CD4-positive, CD25-positive, alpha-beta regulatory T cell (primary cell): Measurements from ENCODE around the gene ABCF3. TPM values are rescaled to one million over a fixed set of nuclear protein-coding genes. Genes with fewer than 3 reads are reported as not detected.
A peak's percentile ranks its signal among the peaks of the same experiment; 100 is the strongest.

Experiments used
- ATAC-seq, 2 donors: fragments of 150-1000 bp; cut with Tn5 transposase; one replicate each; pipeline ENCODE4 v1.10.0; 2021; ENCODE audit warnings: low read depth in 2 of 2, moderate number of reproducible peaks in 2 of 2, moderate library complexity in 1 of 2
- DNase-seq, 3 donors: peaks; one replicate each; pipeline versions ENCODE4 v3.0.0 to v3.0.0-alpha.2; 2012 to 2022; ENCODE audit warnings: mixed read lengths in 1 of 3
- H3K27ac ChIP-seq: one replicate; pipeline ENCODE4 v1.7.0; 2013; ENCODE audit warnings: mild to moderate bottlenecking, low read length; ENCODE audit not compliant: insufficient read depth, poor library complexity, severe bottlenecking
- H3K27me3 ChIP-seq: one replicate; pipeline ENCODE4 v1.7.0; 2013; ENCODE audit warnings: low read length; ENCODE audit not compliant: control insufficient read depth, insufficient read depth
- H3K36me3 ChIP-seq: one replicate; pipeline ENCODE4 v1.7.0; 2013; ENCODE audit warnings: mild to moderate bottlenecking, low read length, moderate library complexity; ENCODE audit not compliant: control insufficient read depth, insufficient read depth
- H3K4me1 ChIP-seq: 2 replicates; pipeline ENCODE4 v1.7.0; 2013; ENCODE audit warnings: mild to moderate bottlenecking, low read length; ENCODE audit not compliant: insufficient read depth, control insufficient read depth, poor library complexity, severe bottlenecking
- H3K4me3 ChIP-seq: one replicate; pipeline ENCODE4 v1.7.0; 2013; ENCODE audit warnings: low read depth, mild to moderate bottlenecking, low read length, moderate library complexity
- H3K9me3 ChIP-seq, 2 experiments: 1 replicate in 1 of 2; 2 replicates in 1 of 2; pipeline ENCODE4 v1.7.0; 2013; ENCODE audit warnings: low read length in 2 of 2, mild to moderate bottlenecking in 1 of 2, moderate library complexity in 1 of 2; ENCODE audit not compliant: control insufficient read depth in 2 of 2
- H3K27ac Mint-ChIP-seq, 3 donors: one replicate each; pipeline ENCODE4 v1.8.0; 2020 to 2022; ENCODE audit warnings: mild to moderate bottlenecking in 3 of 3, mixed read lengths in 3 of 3, moderate library complexity in 2 of 3
- H3K27me3 Mint-ChIP-seq: one replicate; pipeline ENCODE4 v1.8.0; 2022; ENCODE audit warnings: mild to moderate bottlenecking, mixed read lengths
- H3K36me3 Mint-ChIP-seq: one replicate; pipeline ENCODE4 v1.8.0; 2020; ENCODE audit warnings: mixed read lengths
- H3K4me1 Mint-ChIP-seq, 4 donors: one replicate each; pipeline ENCODE4 v1.8.0; 2020 to 2022; ENCODE audit warnings: mixed read lengths in 4 of 4, mild to moderate bottlenecking in 1 of 4
- H3K4me3 Mint-ChIP-seq, 4 donors: one replicate each; pipeline ENCODE4 v1.8.0; 2020 to 2022; ENCODE audit warnings: mild to moderate bottlenecking in 4 of 4, mixed read lengths in 4 of 4, moderate library complexity in 3 of 4
- H3K9me3 Mint-ChIP-seq, 7 donors: one replicate each; pipeline ENCODE4 v1.8.0; 2020 to 2022; ENCODE audit warnings: mixed read lengths in 7 of 7, mild to moderate bottlenecking in 3 of 7, moderate library complexity in 2 of 7
- polyA plus RNA-seq, 4 donors: library from polyadenylated mRNA; unstranded; fragments of 300-500 nt; fragmentation: Illumina TruSeq; gene quantifications; one replicate each; pipeline ENCODE4 v1.2.3, GENCODE V29; 2021
- total RNA-seq: library from RNA; stranded (reverse); gene quantifications from one replicate; pipeline ENCODE4 v1.2.3, GENCODE V29; 2022

The ABCF3 gene
- total and polyA plus RNA-seq, 5 donors from 2014 or later: 38.6 to 128 (median 41.1) TPM

DNA sequence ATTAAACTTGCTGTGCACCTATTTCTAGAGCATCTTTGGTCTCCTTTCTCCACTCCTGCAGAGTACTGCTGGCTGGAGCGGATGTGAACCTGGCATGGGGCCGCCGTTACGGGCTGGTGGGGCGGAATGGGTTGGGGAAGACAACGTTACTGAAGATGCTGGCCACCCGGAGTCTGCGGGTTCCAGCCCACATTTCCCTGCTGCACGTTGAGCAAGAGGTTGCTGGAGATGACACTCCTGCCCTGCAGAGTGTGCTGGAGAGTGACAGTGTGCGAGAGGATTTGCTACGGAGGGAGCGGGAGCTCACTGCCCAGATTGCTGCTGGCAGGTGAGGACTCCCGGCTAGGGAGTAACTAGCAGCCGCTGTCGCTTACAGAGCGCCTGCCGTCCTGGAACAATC lies 2.1 kb downstream of the ABCF3 start:
- H3K27ac ChIP-seq: no peak overlapping the region
- Mint-ChIP-seq H3K36me3 (peaks cover 32% of the 10 kb centered on the region), H3K27me3 (no peaks in the 10 kb centered on the region), H3K4me3 (peak overlapping the region; percentile 98 to 100 (median 100)), H3K27ac (peak overlapping the region in 2 of 3 donors; percentile 2 to 98), H3K4me1 (peaks cover 4 to 51% (median 38%) of the 10 kb centered on the region in 4 donors), H3K9me3 (no peaks in the 10 kb centered on the region)
- H3K27me3 ChIP-seq: no peaks in the 10 kb centered on the region
- DNase-seq (no peak), ATAC-seq (no peak)
- H3K4me1 ChIP-seq: peaks cover 29% of the 10 kb centered on the region
- H3K36me3 ChIP-seq: peaks cover 60% of the 10 kb centered on the region
- no peak overlapping the region for H3K4me3 ChIP-seq
- no peaks in the 10 kb centered on the region for H3K9me3 ChIP-seq

DNA sequence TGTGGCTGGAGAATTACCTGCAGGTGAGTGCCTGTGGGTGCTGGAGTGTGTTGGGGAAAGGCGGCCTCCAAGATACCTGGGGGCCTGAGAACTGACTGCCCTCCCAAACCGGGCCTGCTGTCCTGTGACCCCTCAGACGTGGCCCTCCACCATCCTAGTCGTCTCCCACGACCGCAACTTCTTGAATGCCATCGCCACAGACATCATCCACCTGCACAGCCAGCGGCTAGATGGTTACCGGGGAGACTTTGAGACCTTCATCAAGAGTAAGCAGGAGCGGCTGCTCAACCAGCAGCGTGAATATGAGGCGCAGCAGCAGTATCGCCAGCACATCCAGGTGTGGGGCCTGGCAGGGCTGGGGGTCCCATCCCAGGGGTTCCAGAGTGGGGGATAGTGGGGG lies 3.4 kb downstream of the ABCF3 start:
- no peak overlapping the region for H3K27ac ChIP-seq
- H3K27me3 Mint-ChIP-seq: no peaks in the 10 kb centered on the region
- no peaks in the 10 kb centered on the region for H3K9me3 ChIP-seq
- H3K27me3 ChIP-seq: no peaks in the 10 kb centered on the region
- ATAC-seq (no peak), DNase-seq (no peak)
- no peak overlapping the region for H3K4me3 ChIP-seq
- H3K9me3 Mint-ChIP-seq: no peaks in the 10 kb centered on the region
- H3K4me1 Mint-ChIP-seq: peaks cover 4 to 51% (median 36%) of the 10 kb centered on the region in 4 donors
- H3K36me3 Mint-ChIP-seq: peaks cover 43% of the 10 kb centered on the region
- H3K36me3 ChIP-seq: peaks cover 64% of the 10 kb centered on the region
- H3K4me1 ChIP-seq: peaks cover 29% of the 10 kb centered on the region
- H3K27ac Mint-ChIP-seq: no peak overlapping the region
- peak overlapping the region in 1 of 4 donors; percentile 82 for H3K4me3 Mint-ChIP-seq

GRCh38 chr3:184192889-184193288 lies 6.9 kb downstream of the ABCF3 start:
- Mint-ChIP-seq H3K27ac (no peak overlapping the region), H3K4me3 (no peak overlapping the region), H3K36me3 (peaks cover 45% of the 10 kb centered on the region), H3K4me1 (peaks cover 4 to 21% (median 11%) of the 10 kb centered on the region in 4 donors), H3K27me3 (no peaks in the 10 kb centered on the region), H3K9me3 (no peaks in the 10 kb centered on the region)
- Histone ChIP-seq H3K36me3 (peaks cover 72% of the 10 kb centered on the region), H3K4me3 (no peak overlapping the region), H3K27ac (no peak overlapping the region), H3K9me3 (no peaks in the 10 kb centered on the region), H3K27me3 (no peaks in the 10 kb centered on the region), H3K4me1 (peaks cover 6% of the 10 kb centered on the region)
- ATAC-seq: no peak
- no peak for DNase-seq

DNA sequence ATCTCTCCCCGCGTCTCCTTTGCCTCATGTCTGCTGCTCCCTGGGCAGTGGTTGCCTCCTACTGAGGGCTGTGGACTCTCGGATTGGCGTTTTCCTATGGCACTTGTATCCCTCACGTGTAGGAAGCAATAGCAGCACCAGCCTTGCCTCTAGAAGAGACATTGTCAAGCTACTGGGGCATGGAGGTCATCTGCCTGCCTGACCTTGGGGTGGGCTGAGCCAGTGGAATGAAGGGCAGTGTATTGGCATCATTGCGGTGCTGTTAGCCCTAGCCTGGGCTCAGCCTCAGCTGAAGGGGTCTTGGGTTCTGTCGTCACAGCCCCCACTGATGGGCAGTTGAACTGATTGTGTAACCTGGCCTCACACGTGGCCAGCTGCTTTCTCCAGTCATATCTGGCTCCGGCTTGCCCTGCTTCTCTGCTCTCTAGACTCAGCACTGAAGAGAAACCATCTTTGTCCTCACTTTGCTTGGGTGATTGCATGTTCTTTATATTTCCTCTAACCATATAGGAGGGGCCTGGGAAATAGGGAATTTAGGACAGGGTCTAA lies 8.1 kb downstream of the ABCF3 start:
- no peak overlapping the region for H3K27ac Mint-ChIP-seq
- H3K36me3 Mint-ChIP-seq: peaks cover 38% of the 10 kb centered on the region
- peaks cover 4 to 10% (median 7%) of the 10 kb centered on the region in 4 donors for H3K4me1 Mint-ChIP-seq

GRCh38 chr3:184196536-184196935 lies 10.5 kb downstream of the ABCF3 start:
- Histone ChIP-seq H3K4me1 (no peaks in the 10 kb centered on the region), H3K9me3 (no peaks in the 10 kb centered on the region), H3K4me3 (no peak overlapping the region), H3K27me3 (no peaks in the 10 kb centered on the region), H3K27ac (no peak overlapping the region), H3K36me3 (peaks cover 36% of the 10 kb centered on the region)
- no peak overlapping the region for H3K4me3 Mint-ChIP-seq
- no peaks in the 10 kb centered on the region for H3K9me3 Mint-ChIP-seq
- H3K4me1 Mint-ChIP-seq: no peaks in the 10 kb centered on the region
- peaks cover 31% of the 10 kb centered on the region for H3K36me3 Mint-ChIP-seq
- H3K27me3 Mint-ChIP-seq: no peaks in the 10 kb centered on the region
- no peak overlapping the region for H3K27ac Mint-ChIP-seq
- DNase-seq (no peak), ATAC-seq (no peak)

More for the DNA sequence above, 8.1 kb downstream of the ABCF3 start:
- no peaks in the 10 kb centered on the region for H3K27me3 ChIP-seq
- DNase-seq: no peak
- no peak overlapping the region for H3K27ac ChIP-seq
- peak overlapping the region in 1 of 4 donors; percentile 32 for H3K4me3 Mint-ChIP-seq
- no peak for ATAC-seq
- H3K9me3 Mint-ChIP-seq: no peaks in the 10 kb centered on the region
- H3K4me1 ChIP-seq: no peaks in the 10 kb centered on the region
- peaks cover 61% of the 10 kb centered on the region for H3K36me3 ChIP-seq
- no peaks in the 10 kb centered on the region for H3K27me3 Mint-ChIP-seq
- no peak overlapping the region for H3K4me3 ChIP-seq
- H3K9me3 ChIP-seq: no peaks in the 10 kb centered on the region

- no peak overlapping the region for H3K4me3 ChIP-seq
- H3K4me1 Mint-ChIP-seq: no peaks in the 10 kb centered on the region
- no peak overlapping the region for H3K4me3 Mint-ChIP-seq
- peaks cover 17% of the 10 kb centered on the region for H3K36me3 ChIP-seq
- H3K27ac ChIP-seq: no peak overlapping the region
- no peak overlapping the region for H3K27ac Mint-ChIP-seq
- peaks cover 0 to 2% (median 0%) of the 10 kb centered on the region in 7 donors for H3K9me3 Mint-ChIP-seq
- H3K4me1 ChIP-seq: no peaks in the 10 kb centered on the region
- H3K27me3 Mint-ChIP-seq: no peaks in the 10 kb centered on the region
- no peak for DNase-seq
- no peaks in the 10 kb centered on the region for H3K9me3 ChIP-seq
- H3K36me3 Mint-ChIP-seq: peaks cover 18% of the 10 kb centered on the region
- no peak for ATAC-seq
- no peaks in the 10 kb centered on the region for H3K27me3 ChIP-seq
Observed at GRCh38 chr3:184198509-184198908, 12.5 kb downstream of the ABCF3 start.

DNA sequence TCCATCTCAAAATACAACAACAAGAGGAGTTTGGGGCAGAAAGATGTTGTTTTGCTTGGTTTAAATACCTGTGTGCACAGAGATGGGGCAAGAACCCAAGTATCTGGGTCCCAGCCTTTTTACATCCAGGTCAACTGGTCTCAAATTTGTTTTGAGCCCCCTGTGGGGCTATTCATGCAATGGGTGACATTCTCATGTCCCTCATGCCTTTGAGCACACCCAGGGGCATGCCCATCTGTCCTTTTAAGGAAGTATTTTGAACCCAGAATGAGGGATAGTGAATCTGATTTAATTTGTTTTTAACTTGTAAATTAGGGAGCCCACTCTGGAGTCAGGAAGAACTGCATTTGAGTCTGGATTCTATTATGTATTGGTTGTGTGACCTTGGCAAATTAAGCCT lies 14.8 kb downstream of the ABCF3 start:
- Histone ChIP-seq H3K4me1 (no peaks in the 10 kb centered on the region), H3K27me3 (no peaks in the 10 kb centered on the region), H3K4me3 (no peak overlapping the region), H3K36me3 (peaks cover 5% of the 10 kb centered on the region), H3K9me3 (no peaks in the 10 kb centered on the region), H3K27ac (no peak overlapping the region)
- H3K4me3 Mint-ChIP-seq: no peak overlapping the region
- peaks cover 0 to 2% (median 0%) of the 10 kb centered on the region in 7 donors for H3K9me3 Mint-ChIP-seq
- peaks cover 9% of the 10 kb centered on the region for H3K27me3 Mint-ChIP-seq
- no peaks in the 10 kb centered on the region for H3K4me1 Mint-ChIP-seq
- DNase-seq: no peak
- no peak overlapping the region for H3K27ac Mint-ChIP-seq
- ATAC-seq: no peak
- H3K36me3 Mint-ChIP-seq: peaks cover 1% of the 10 kb centered on the region

- Histone ChIP-seq H3K36me3 (no peaks in the 10 kb centered on the region), H3K27me3 (peaks cover 2% of the 10 kb centered on the region), H3K4me3 (no peak overlapping the region), H3K4me1 (no peaks in the 10 kb centered on the region), H3K27ac (no peak overlapping the region), H3K9me3 (no peaks in the 10 kb centered on the region)
- ATAC-seq (no peak), DNase-seq (no peak)
- Mint-ChIP-seq H3K36me3 (no peaks in the 10 kb centered on the region), H3K27ac (peak overlapping the region in 1 of 3 donors; percentile 2), H3K4me1 (no peaks in the 10 kb centered on the region), H3K4me3 (no peak overlapping the region), H3K27me3 (peaks cover 16% of the 10 kb centered on the region), H3K9me3 (peaks cover 0 to 4% (median 0%) of the 10 kb centered on the region in 7 donors)
Observed at GRCh38 chr3:184203526-184203925, 17.5 kb downstream of the ABCF3 start.
